ENCODE results near the gene OR2T27.

DNA sequence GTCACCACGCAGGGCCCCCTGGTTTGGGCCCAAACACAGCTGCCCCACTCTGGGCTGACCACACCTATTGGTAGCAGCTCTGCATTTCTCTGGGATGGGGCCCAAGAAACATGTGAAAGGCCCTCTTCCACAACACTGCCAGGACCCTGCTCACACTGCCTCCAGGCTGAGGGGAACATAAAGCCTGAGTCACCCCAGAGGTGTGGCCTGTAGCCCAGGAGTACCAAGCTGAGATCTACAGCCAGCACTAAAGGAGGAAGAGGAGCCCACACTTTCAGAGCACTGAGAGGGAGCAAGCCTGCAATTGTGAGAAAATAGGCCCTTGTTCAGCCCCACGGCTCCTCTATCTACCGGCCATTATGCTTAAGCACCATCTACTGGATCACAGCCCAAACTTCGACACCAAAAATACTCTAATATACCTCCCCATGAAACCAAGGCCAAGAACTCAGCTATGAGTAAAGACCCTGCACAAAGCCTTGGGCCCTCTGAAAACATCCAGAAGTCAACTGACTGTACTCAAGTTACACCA, 43.4 kb downstream of the OR2T27 start:
- TF ChIP-seq CTCF (IDR thresholded peaks at IDR 0.05) (no peak), POLR2A (IDR thresholded peaks at IDR 0.05) (no peak)
